GM12878 (cell line): ENCODE measurements around the gene PTPRN2. TPM values are rescaled to one million over a fixed set of nuclear protein-coding genes. Genes with fewer than 3 reads are reported as not detected.

Experiments used
- ATAC-seq: fragments of 200-7000 bp; cut with Tn5 transposase; 3 replicates; pipeline ENCODE4 v1.9.1; 2020; ENCODE audit warnings: mild to moderate bottlenecking, moderate library complexity
- BruUV-seq: library from RNA; stranded (reverse); fragments of 400-500 nt; replicated peaks from 2 replicates; lab custom pipeline; 2021; lab: Mats Ljungman, UMichigan
- CTCF ChIA-PET: fragments of 300-600 bp; sonication (Branson Sonifier 250); formaldehyde crosslinking; extraction: SDS; loops from one replicate; lab custom pipeline; 2021; ENCODE audit warnings: inconsistent platforms; lab: Yijun Ruan, JAX
- POLR2A ChIA-PET: fragments of 350-600 bp; formaldehyde crosslinking; extraction: SDS; loops from one replicate; lab custom pipeline; 2021; ENCODE audit warnings: inconsistent platforms; lab: Charles Lee
- RAD21 ChIA-PET: fragments of 300-600 bp; sonication (Branson Sonifier 250); formaldehyde crosslinking; loops from one replicate; lab custom pipeline; 2023; ENCODE audit warnings: antibody characterized with exemption; ENCODE audit not compliant: unreplicated experiment; lab: Charles Lee
- SMC1A ChIA-PET: fragments of 300-600 bp; sonication (Branson Sonifier 250); formaldehyde crosslinking; loops from one replicate; lab custom pipeline; 2023; ENCODE audit not compliant: unreplicated experiment, uncharacterized antibody; lab: Charles Lee
- DNase-seq: peaks from one replicate; pipeline ENCODE4 v3.0.0-alpha.2; 2011; ENCODE audit warnings: low read depth, low spot score
- FAIRE-seq: peaks from 3 replicates; lab custom pipeline; 2011; peaks lifted over from hg19 to GRCh38; lab: Jason Lieb, UNC
- H2AFZ ChIP-seq: 2 replicates; pipeline ENCODE4 v1.6.0; 2011; ENCODE audit warnings: low read depth, low read length, control low read depth; ENCODE audit not compliant: control insufficient read depth
- H3K27ac ChIP-seq: 2 replicates; pipeline ENCODE4 v1.5.1; 2011; ENCODE audit warnings: control low read depth; ENCODE audit not compliant: control insufficient read depth, insufficient read depth
- H3K27me3 ChIP-seq, 2 experiments: replicated peaks in 1 of 2; 2 replicates each; pipeline versions ENCODE4 v1.6.0 to v1.6.1; 2011; ENCODE audit warnings: low read length in 1 of 2; ENCODE audit not compliant: control insufficient read depth in 2 of 2, insufficient read depth in 2 of 2
- H3K36me3 ChIP-seq, 2 experiments: 2 replicates each; pipeline ENCODE4 v1.5.1; 2011; ENCODE audit warnings: low read length in 1 of 2; ENCODE audit not compliant: control insufficient read depth in 2 of 2, insufficient read depth in 2 of 2
- H3K4me1 ChIP-seq: 2 replicates; pipeline ENCODE4 v1.6.1; 2011; ENCODE audit warnings: mild to moderate bottlenecking, low read length, moderate library complexity, mixed read lengths; ENCODE audit not compliant: control insufficient read depth, insufficient read depth
- H3K4me2 ChIP-seq: 2 replicates; pipeline ENCODE4 v1.6.0; 2011; ENCODE audit warnings: control low read depth; ENCODE audit not compliant: control insufficient read depth, insufficient read depth
- H3K4me3 ChIP-seq: fragments of 200-600 bp; sonication (generic); 2 replicates; pipeline ENCODE4 v1.5.1; 2016
- H3K79me2 ChIP-seq: 2 replicates; pipeline ENCODE4 v1.6.0; 2011; ENCODE audit warnings: low read length; ENCODE audit not compliant: control insufficient read depth, insufficient read depth
- H3K9ac ChIP-seq: 2 replicates; pipeline ENCODE4 v1.8.0; 2011; ENCODE audit warnings: low read length, control low read depth, mixed read lengths; ENCODE audit not compliant: control insufficient read depth, insufficient read depth
- H3K9me3 ChIP-seq: replicated peaks from 3 replicates; pipeline ENCODE4 v1.5.1; 2011; ENCODE audit warnings: mild to moderate bottlenecking, low read length; ENCODE audit not compliant: control insufficient read depth, insufficient read depth
- H4K20me1 ChIP-seq: 2 replicates; pipeline ENCODE4 v1.6.0; 2011; ENCODE audit not compliant: control insufficient read depth, insufficient read depth
- CEBPZ ChIP-seq: fragments of 150-350 bp; IDR thresholded peaks from 2 replicates; pipeline ENCODE4 v1.6.1; 2016; ENCODE audit warnings: low read depth, low read length
- CHD4 ChIP-seq: fragments of 200-600 bp; sonication (generic); IDR thresholded peaks from 2 replicates; pipeline ENCODE4 v1.6.1; 2016; ENCODE audit warnings: mild to moderate bottlenecking
- EZH2 ChIP-seq: IDR thresholded peaks from 2 replicates; pipeline ENCODE4 v1.6.1; 2012; ENCODE audit warnings: low read depth, mild to moderate bottlenecking, control low read depth, inconsistent platforms, low read length, borderline replicate concordance; ENCODE audit not compliant: control insufficient read depth
- GABPA ChIP-seq: IDR thresholded peaks from 2 replicates; pipeline ENCODE4 v1.6.1; 2014; ENCODE audit warnings: antibody characterized with exemption, low read depth, mild to moderate bottlenecking, inconsistent platforms
- IRF4 ChIP-seq: IDR thresholded peaks from 2 replicates; pipeline ENCODE4 v1.6.1; 2011; ENCODE audit warnings: low read depth, low read length
- JUNB ChIP-seq: IDR thresholded peaks from 2 replicates; pipeline ENCODE4 v1.6.1; 2016; ENCODE audit warnings: antibody characterized with exemption, mild to moderate bottlenecking
- KAT2A ChIP-seq: conservative IDR thresholded peaks from 2 replicates; pipeline ENCODE4 v1.6.1; 2011; ENCODE audit warnings: low read depth, low read length; ENCODE audit not compliant: control insufficient read depth
- MAX ChIP-seq: IDR thresholded peaks from 2 replicates; pipeline ENCODE4 v1.6.1; 2012; ENCODE audit warnings: low read depth, low read length, improper control_type of control experiment
- MXI1 ChIP-seq: fragments of 150-350 bp; IDR thresholded peaks from 2 replicates; pipeline ENCODE4 v1.6.1; 2011; ENCODE audit warnings: low read depth, mild to moderate bottlenecking, inconsistent platforms, low read length, improper control_type of control experiment
- NR2C1 ChIP-seq: fragments of 450-650 bp; IDR thresholded peaks from 2 replicates; pipeline ENCODE4 v1.6.1; 2017; ENCODE audit warnings: antibody characterized with exemption, mild to moderate bottlenecking, moderate library complexity
- NR2C2 ChIP-seq: IDR thresholded peaks from 2 replicates; pipeline ENCODE4 v1.6.1; 2011; ENCODE audit warnings: borderline replicate concordance, low read depth; ENCODE audit not compliant: control insufficient read depth, insufficient read length
- POLR2AphosphoS5 ChIP-seq: IDR thresholded peaks from 2 replicates; pipeline ENCODE4 v1.6.1; 2011; ENCODE audit warnings: mild to moderate bottlenecking, low read length, inconsistent platforms
- POU2F2 ChIP-seq: IDR thresholded peaks from 3 replicates; pipeline ENCODE4 v1.6.1; 2011; ENCODE audit warnings: low read depth, mild to moderate bottlenecking, low read length, borderline replicate concordance
- RFX5 ChIP-seq: IDR thresholded peaks from 2 replicates; pipeline ENCODE4 v1.6.1; 2011; ENCODE audit warnings: low read depth, low read length, improper control_type of control experiment
- SMARCA5 ChIP-seq: fragments of 450-650 bp; IDR thresholded peaks from 2 replicates; pipeline ENCODE4 v1.6.1; 2017; ENCODE audit warnings: mild to moderate bottlenecking
- TCF7 ChIP-seq: IDR thresholded peaks from 2 replicates; pipeline ENCODE4 v1.6.1; 2014; ENCODE audit warnings: antibody characterized with exemption, borderline replicate concordance
- ZNF24 ChIP-seq: fragments of 450-650 bp; IDR thresholded peaks from 2 replicates; pipeline ENCODE4 v1.6.1; 2017; ENCODE audit warnings: antibody characterized with exemption, mild to moderate bottlenecking
- ZNF687 ChIP-seq: fragments of 450-650 bp; IDR thresholded peaks from 2 replicates; pipeline ENCODE4 v1.6.1; 2017; ENCODE audit warnings: mild to moderate bottlenecking, moderate library complexity
- WGBS: methylation state at CpG from one replicate; pipeline ENCODE4 v1.1.6; 2016; ENCODE audit warnings: low lambda C conversion rate; ENCODE audit not compliant: insufficient replicate concordance, insufficient coverage; ENCODE audit errors: missing lambda C conversion rate; 5-methylcytosine and 5-hydroxymethylcytosine counted together
- in situ Hi-C: fragments of 300-500 bp; cut with MboI; formaldehyde crosslinking; loops from 9 replicates; pipeline ENCODE4 v1.14.3; 2018; ENCODE audit warnings: mixed read lengths
- intact Hi-C: fragments of 100-400 bp; cut with micrococcal nuclease; formaldehyde crosslinking; loops from one replicate; pipeline ENCODE4 v1.14.2; 2022; ENCODE audit not compliant: unreplicated experiment
- polyA plus RNA-seq, 11 experiments: library from polyadenylated mRNA; depleted of rRNA in 4 of 11; unstranded in 6 of 11; stranded (reverse) in 5 of 11; fragments of >200 nt; fragmentation: Nextera tagmentation in 4 of 11; fragmentation: Illumina TruSeq in 1 of 11; extraction: Ambion mirVana in 4 of 11; extraction: Trizol in 1 of 11; gene quantifications; 1 replicate in 1 of 11; 2 replicates in 10 of 11; pipeline versions ENCODE4 v1.2.1 to v1.2.3, GENCODE V29; 2011 to 2016; ENCODE audit warnings: inconsistent platforms in 2 of 11, missing spikeins in 2 of 11, low read depth in 1 of 11
- total RNA-seq, 4 experiments: library from RNA; depleted of rRNA in 3 of 4; stranded (reverse); fragments of >200 nt in 3 of 4; fragmentation: Illumina TruSeq in 1 of 4; extraction: Trizol in 1 of 4; gene quantifications; 2 replicates each; pipeline versions ENCODE4 v1.2.1 to v1.2.3, GENCODE V29; 2013 to 2021

Gene PTPRN2
- total and polyA plus RNA-seq, 10 of the 15 experiments (the other 5 are each of a cell fraction or from before 2014, with no cell fraction given), result 5.4 TPM; not detected in 9

- SMC1A ChIA-PET, result no interaction called here
- intact Hi-C loops, result no loop called here
- CTCF ChIA-PET, result no interaction called here
- no peak overlapping the region for H2AFZ ChIP-seq
- TF ChIP-seq POU2F2, result no peak
- TF ChIP-seq EZH2, result no peak
- TF ChIP-seq KAT2A, result no peak
- no peak for TF ChIP-seq CEBPZ
- no peak for TF ChIP-seq CHD4
- no peak for TF ChIP-seq SMARCA5
- TF ChIP-seq IRF4, result no peak
- no peak for TF ChIP-seq POLR2AphosphoS5
- no peak for TF ChIP-seq RFX5
- TF ChIP-seq ZNF687, result no peak
- TF ChIP-seq GABPA, result no peak
- no peak for TF ChIP-seq MAX
- TF ChIP-seq TCF7, result no peak
- TF ChIP-seq MXI1, result no peak
- TF ChIP-seq ZNF24, result no peak
- no peak for TF ChIP-seq JUNB
- no peak for TF ChIP-seq NR2C1
- TF ChIP-seq NR2C2, result no peak
- H3K27ac ChIP-seq, result no peak overlapping the region
- no peaks in the 10 kb centered on the region for H4K20me1 ChIP-seq
- no peaks in the 10 kb centered on the region for H3K36me3 ChIP-seq
- FAIRE-seq (no peak), ATAC-seq (no peak), DNase-seq (no peak)
- WGBS, result 44% methylated on average over 9 of the region's 10 CpGs
- H3K9me3 ChIP-seq, result no peaks in the 10 kb centered on the region; the same call in 2 of the 3 replicates
- no peaks in the 10 kb centered on the region for H3K4me1 ChIP-seq
- no peak overlapping the region for H3K4me3 ChIP-seq
- BruUV-seq, result no TSS peak
- POLR2A ChIA-PET, result no interaction called here
- in situ Hi-C loops, result no loop called here
- no peaks in the 10 kb centered on the region for H3K79me2 ChIP-seq
- RAD21 ChIA-PET, result no interaction called here
- no peaks in the 10 kb centered on the region for H3K27me3 ChIP-seq
- H3K4me2 ChIP-seq, result no peak overlapping the region
- no peak overlapping the region for H3K9ac ChIP-seq
Measured at GRCh38 chr7:158396982-158397862, 190.4 kb downstream of the PTPRN2 start.
